ENCODE results near the gene MYO18B.

Gene MYO18B

DNA sequence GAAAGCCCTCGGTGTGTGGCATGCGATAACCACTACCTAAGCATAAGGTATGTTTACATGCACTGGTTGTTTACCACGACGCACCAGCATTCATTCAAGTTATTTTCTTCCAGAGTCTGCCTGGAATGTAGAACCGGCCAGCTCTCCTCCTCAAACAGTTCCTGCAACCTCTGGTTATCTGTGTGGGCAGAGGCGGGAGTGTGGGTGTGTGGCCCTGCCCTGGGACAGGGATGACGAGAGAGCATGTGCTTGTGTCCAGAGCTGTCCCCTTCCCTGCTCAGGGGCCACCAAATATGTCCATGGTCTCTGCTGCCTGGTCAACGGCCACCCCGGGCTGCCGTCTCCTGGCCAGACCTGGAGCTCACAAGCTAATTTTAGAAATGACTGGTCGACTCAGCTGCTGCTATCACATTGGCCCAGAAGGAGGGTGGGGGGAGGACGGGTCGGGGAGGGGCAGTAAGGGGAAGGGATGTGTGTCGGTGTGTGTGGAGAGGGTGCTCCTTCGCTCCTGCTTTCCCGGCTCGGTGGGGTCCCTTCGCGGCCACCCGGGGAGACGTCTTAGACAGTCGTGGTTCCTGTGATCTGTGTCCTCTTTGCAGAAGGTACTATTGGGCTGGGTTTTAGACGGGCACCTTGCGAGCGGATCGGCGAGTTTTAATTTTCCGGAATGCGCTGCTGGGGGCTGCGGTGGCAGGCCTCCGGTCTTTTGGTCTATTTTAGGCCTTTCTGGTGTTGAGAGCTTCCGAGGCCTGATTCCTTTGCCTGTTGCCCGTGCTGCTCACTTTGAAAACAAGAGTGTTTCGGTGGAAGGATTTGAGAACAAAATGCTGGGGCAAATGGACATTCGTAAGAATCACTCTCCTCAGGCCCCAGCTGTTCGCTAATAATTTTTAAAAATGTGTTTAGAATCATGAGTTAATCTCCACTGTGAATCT lies at the start of gene MYO18B:
MYO18B (plus strand) TSS at position 497 of the 935 bp plus-strand sequence. CDS start 18,905 bp downstream, outside the sequence.
- no peak within 1 kb of the TSS for H3K27ac ChIP-seq (ENCODE audit: low read depth, low read length)
- no peak within 1 kb of the TSS for H3K4me3 ChIP-seq (ENCODE audit: low read depth, low read length)
- no peak within 1 kb of the TSS for H3K9ac ChIP-seq (ENCODE audit: low read depth, low read length)

DNA sequence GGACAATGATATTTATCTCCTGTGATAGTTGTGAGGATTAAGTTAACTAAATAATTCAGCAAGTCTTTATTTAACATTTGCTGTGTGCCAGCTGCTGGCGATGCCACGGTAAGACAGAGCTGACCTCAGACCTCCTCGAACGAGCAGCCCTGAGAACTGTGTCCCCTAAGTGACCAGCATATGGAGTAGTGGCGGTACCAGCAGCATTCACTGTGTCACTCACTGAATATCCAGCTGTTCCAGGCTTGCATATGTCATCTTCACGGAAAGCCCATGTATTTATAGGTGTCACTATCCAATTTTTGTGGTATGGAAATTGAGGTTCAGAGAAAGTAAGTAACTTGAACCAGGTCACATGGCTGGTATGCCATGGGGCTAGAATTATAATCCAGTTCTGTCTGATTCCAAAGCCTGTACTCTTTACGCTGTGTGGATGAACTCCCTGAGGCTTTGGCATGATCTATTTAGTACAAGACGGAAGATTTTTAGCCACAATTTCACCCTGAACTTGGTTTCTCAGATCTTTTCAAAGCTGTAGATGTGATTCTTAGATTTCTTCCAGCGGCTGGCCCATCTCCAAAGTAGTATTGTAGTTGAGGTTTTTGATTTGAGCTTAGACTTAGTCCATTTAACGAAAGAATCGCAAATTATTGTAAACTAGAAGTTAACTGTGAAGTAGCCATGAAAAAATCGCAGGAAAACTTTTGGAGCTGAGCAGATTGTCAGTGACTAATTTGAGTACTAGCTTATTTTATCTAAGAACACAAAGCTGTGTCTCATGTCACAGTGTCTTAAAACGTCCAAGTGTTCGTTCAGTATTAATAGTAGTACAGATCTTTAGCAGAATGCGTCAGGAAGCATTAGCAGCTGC lies 49.4 kb upstream of the MYO18B start:
- H3K27ac ChIP-seq (ENCODE audit: low read depth, low read length): no peak overlapping the region
- peaks cover 3% of the 10 kb centered on the region; the same call in 1 of the 2 replicates for H3K4me1 ChIP-seq (ENCODE audit: control insufficient read depth, insufficient read depth, low read length)
- peaks cover 48% of the 10 kb centered on the region for H3K36me3 ChIP-seq (ENCODE audit: control insufficient read depth, insufficient read depth, low read length)
- H3K27me3 ChIP-seq (ENCODE audit: control insufficient read depth, insufficient read depth, low read length): no peaks in the 10 kb centered on the region
- H3K9ac ChIP-seq (ENCODE audit: low read depth, low read length): no peak overlapping the region
- H3K9me3 ChIP-seq (ENCODE audit: control insufficient read depth, insufficient read depth, low read length): no peaks in the 10 kb centered on the region
- H3K4me3 ChIP-seq (ENCODE audit: low read depth, low read length): no peak overlapping the region

More for the DNA sequence above, at the start of gene MYO18B:
- no peaks in the 10 kb centered on the region for H3K9me3 ChIP-seq (ENCODE audit: control insufficient read depth, insufficient read depth, low read length)
- no peaks in the 10 kb centered on the region for H3K4me1 ChIP-seq (ENCODE audit: control insufficient read depth, insufficient read depth, low read length)
- no peaks in the 10 kb centered on the region for H3K36me3 ChIP-seq (ENCODE audit: control insufficient read depth, insufficient read depth, low read length)
- H3K27me3 ChIP-seq (ENCODE audit: control insufficient read depth, insufficient read depth, low read length): no peaks in the 10 kb centered on the region

DNA sequence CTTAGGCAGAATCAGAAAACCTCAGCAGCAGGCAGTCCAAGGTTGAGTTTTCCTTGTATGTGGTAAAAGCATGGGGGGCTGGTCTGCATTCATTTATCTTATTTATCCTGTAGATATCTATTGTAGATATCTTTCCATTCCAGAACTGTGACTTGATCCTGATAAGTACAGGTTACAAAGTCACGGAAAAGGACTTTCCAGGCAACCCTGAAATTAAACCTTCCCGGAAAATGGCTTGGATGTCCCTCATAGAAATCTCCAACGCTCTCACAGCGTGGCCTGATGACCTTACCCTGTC lies 48.8 kb upstream of the MYO18B start:
- H3K9ac ChIP-seq (ENCODE audit: low read depth, low read length): no peak overlapping the region
- peaks cover 3% of the 10 kb centered on the region; the same call in 1 of the 2 replicates for H3K4me1 ChIP-seq (ENCODE audit: control insufficient read depth, insufficient read depth, low read length)
- no peak overlapping the region for H3K4me3 ChIP-seq (ENCODE audit: low read depth, low read length)
- peaks cover 46% of the 10 kb centered on the region for H3K36me3 ChIP-seq (ENCODE audit: control insufficient read depth, insufficient read depth, low read length)
- H3K27me3 ChIP-seq (ENCODE audit: control insufficient read depth, insufficient read depth, low read length): no peaks in the 10 kb centered on the region
- no peaks in the 10 kb centered on the region for H3K9me3 ChIP-seq (ENCODE audit: control insufficient read depth, insufficient read depth, low read length)
- H3K27ac ChIP-seq (ENCODE audit: low read depth, low read length): no peak overlapping the region

GRCh38 chr22:25694196-25694907 lies 47.6 kb upstream of the MYO18B start:
- Histone ChIP-seq H3K36me3 (ENCODE audit: control insufficient read depth, insufficient read depth, low read length) (peaks cover 46% of the 10 kb centered on the region), H3K4me3 (ENCODE audit: low read depth, low read length) (no peak overlapping the region), H3K9ac (ENCODE audit: low read depth, low read length) (no peak overlapping the region), H3K4me1 (ENCODE audit: control insufficient read depth, insufficient read depth, low read length) (0 out of 2 replicates have a peak, but pooled peaks cover under 1% of the 10 kb centered on the region), H3K27ac (ENCODE audit: low read depth, low read length) (no peak overlapping the region), H3K9me3 (ENCODE audit: control insufficient read depth, insufficient read depth, low read length) (no peaks in the 10 kb centered on the region), H3K27me3 (ENCODE audit: control insufficient read depth, insufficient read depth, low read length) (no peaks in the 10 kb centered on the region)

GRCh38 chr22:25695146-25695545 lies 46.8 kb upstream of the MYO18B start:
- Histone ChIP-seq H3K36me3 (ENCODE audit: control insufficient read depth, insufficient read depth, low read length) (peaks cover 39% of the 10 kb centered on the region), H3K4me1 (ENCODE audit: control insufficient read depth, insufficient read depth, low read length) (no peaks in the 10 kb centered on the region), H3K27ac (ENCODE audit: low read depth, low read length) (no peak overlapping the region), H3K27me3 (ENCODE audit: control insufficient read depth, insufficient read depth, low read length) (no peaks in the 10 kb centered on the region), H3K9ac (ENCODE audit: low read depth, low read length) (no peak overlapping the region), H3K9me3 (ENCODE audit: control insufficient read depth, insufficient read depth, low read length) (no peaks in the 10 kb centered on the region), H3K4me3 (ENCODE audit: low read depth, low read length) (no peak overlapping the region)

- Histone ChIP-seq H3K36me3 (ENCODE audit: control insufficient read depth, insufficient read depth, low read length) (peaks cover 26% of the 10 kb centered on the region), H3K9me3 (ENCODE audit: control insufficient read depth, insufficient read depth, low read length) (no peaks in the 10 kb centered on the region), H3K9ac (ENCODE audit: low read depth, low read length) (no peak overlapping the region), H3K27ac (ENCODE audit: low read depth, low read length) (no peak overlapping the region), H3K4me1 (ENCODE audit: control insufficient read depth, insufficient read depth, low read length) (no peaks in the 10 kb centered on the region), H3K27me3 (ENCODE audit: control insufficient read depth, insufficient read depth, low read length) (no peaks in the 10 kb centered on the region), H3K4me3 (ENCODE audit: low read depth, low read length) (no peak overlapping the region)
These were observed 45.2 kb upstream of the MYO18B start for GRCh38 chr22:25696763-25697162.

GRCh38 chr22:25697181-25697664 lies 44.8 kb upstream of the MYO18B start:
- Histone ChIP-seq H3K4me1 (ENCODE audit: control insufficient read depth, insufficient read depth, low read length) (no peaks in the 10 kb centered on the region), H3K9me3 (ENCODE audit: control insufficient read depth, insufficient read depth, low read length) (no peaks in the 10 kb centered on the region), H3K27me3 (ENCODE audit: control insufficient read depth, insufficient read depth, low read length) (no peaks in the 10 kb centered on the region), H3K27ac (ENCODE audit: low read depth, low read length) (no peak overlapping the region), H3K36me3 (ENCODE audit: control insufficient read depth, insufficient read depth, low read length) (peaks cover 22% of the 10 kb centered on the region), H3K4me3 (ENCODE audit: low read depth, low read length) (no peak overlapping the region), H3K9ac (ENCODE audit: low read depth, low read length) (no peak overlapping the region)

DNA sequence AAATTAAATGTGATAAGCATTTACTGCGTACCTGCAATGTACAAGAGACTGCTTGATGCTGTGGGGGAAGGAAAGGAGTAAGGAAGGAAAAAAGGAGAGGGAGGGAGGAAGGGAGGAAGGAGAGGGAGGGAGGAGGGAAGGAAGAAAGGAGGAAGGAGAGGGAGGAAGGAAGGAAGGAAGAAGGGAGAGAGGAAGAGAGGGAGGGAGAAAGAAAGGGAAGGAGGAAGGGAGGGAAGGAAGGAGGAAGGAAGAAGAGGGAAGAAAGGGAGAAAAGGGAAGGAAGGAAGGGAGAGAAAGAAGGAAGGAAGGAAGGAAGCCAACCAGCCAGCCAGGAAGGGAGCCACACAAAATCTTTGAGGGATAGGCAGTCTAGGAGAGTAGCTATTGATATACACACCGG lies 44.0 kb upstream of the MYO18B start:
- Histone ChIP-seq H3K4me1 (ENCODE audit: control insufficient read depth, insufficient read depth, low read length) (no peaks in the 10 kb centered on the region), H3K4me3 (ENCODE audit: low read depth, low read length) (no peak overlapping the region), H3K9ac (ENCODE audit: low read depth, low read length) (no peak overlapping the region), H3K27me3 (ENCODE audit: control insufficient read depth, insufficient read depth, low read length) (no peaks in the 10 kb centered on the region), H3K36me3 (ENCODE audit: control insufficient read depth, insufficient read depth, low read length) (peaks cover 21% of the 10 kb centered on the region), H3K27ac (ENCODE audit: low read depth, low read length) (no peak overlapping the region), H3K9me3 (ENCODE audit: control insufficient read depth, insufficient read depth, low read length) (no peaks in the 10 kb centered on the region)

DNA sequence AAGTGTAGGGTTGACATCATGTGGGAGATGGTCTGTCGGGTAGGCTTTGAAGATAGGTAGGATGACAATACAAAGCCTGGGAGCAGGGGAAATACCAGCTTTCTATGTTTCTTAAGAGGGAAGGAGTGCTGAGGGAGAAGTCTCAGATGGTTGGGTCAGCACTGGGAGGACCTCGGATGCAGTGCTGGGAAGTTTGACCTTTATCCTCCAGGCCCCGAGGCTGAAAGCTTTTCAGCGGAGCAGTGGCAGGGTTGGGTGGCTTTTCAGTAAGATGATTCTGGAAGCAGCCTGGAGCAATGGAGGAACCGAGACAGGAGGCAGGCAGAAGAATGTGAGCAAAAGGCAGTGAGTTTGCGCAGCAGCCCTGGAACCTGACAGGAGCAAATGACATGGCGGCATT lies 43.5 kb upstream of the MYO18B start:
- no peaks in the 10 kb centered on the region for H3K27me3 ChIP-seq (ENCODE audit: control insufficient read depth, insufficient read depth, low read length)
- no peak overlapping the region for H3K27ac ChIP-seq (ENCODE audit: low read depth, low read length)
- no peak overlapping the region for H3K9ac ChIP-seq (ENCODE audit: low read depth, low read length)
- H3K9me3 ChIP-seq (ENCODE audit: control insufficient read depth, insufficient read depth, low read length): no peaks in the 10 kb centered on the region
- no peaks in the 10 kb centered on the region for H3K4me1 ChIP-seq (ENCODE audit: control insufficient read depth, insufficient read depth, low read length)
- H3K4me3 ChIP-seq (ENCODE audit: low read depth, low read length): no peak overlapping the region
- H3K36me3 ChIP-seq (ENCODE audit: control insufficient read depth, insufficient read depth, low read length): peaks cover 21% of the 10 kb centered on the region

DNA sequence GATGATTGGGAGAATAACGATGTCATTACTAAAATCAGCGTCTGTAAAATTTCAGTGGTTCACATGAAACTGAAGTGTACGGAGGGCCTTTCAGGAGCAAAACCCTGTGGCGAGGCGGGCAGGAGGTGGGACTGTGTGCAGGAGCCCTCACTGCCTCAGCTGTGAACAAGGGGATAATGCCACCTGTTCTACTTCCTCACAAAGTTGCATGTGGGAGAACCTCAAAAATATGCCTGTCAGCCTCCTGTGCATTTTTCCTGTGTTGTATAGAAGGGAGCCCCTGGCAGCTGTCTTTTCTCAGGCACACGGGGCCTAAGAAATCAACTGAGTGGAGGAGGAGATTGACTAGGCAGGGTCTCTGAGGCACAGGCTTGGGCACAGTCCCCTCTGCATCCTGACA lies 43.0 kb upstream of the MYO18B start:
- H3K9me3 ChIP-seq (ENCODE audit: control insufficient read depth, insufficient read depth, low read length): no peaks in the 10 kb centered on the region
- no peak overlapping the region for H3K4me3 ChIP-seq (ENCODE audit: low read depth, low read length)
- no peak overlapping the region for H3K9ac ChIP-seq (ENCODE audit: low read depth, low read length)
- peaks cover 26% of the 10 kb centered on the region for H3K36me3 ChIP-seq (ENCODE audit: control insufficient read depth, insufficient read depth, low read length)
- H3K27me3 ChIP-seq (ENCODE audit: control insufficient read depth, insufficient read depth, low read length): no peaks in the 10 kb centered on the region
- H3K4me1 ChIP-seq (ENCODE audit: control insufficient read depth, insufficient read depth, low read length): no peaks in the 10 kb centered on the region
- H3K27ac ChIP-seq (ENCODE audit: low read depth, low read length): no peak overlapping the region

Measured in HUES48 (cell line).